ENCODE data around the gene PGA4. TPM values are rescaled to one million over a fixed set of nuclear protein-coding genes. Genes with fewer than 3 reads are reported as not detected.
"Not testable (repeated sequence)": the region's sequence is repeated elsewhere in the genome, so short reads cannot be mapped to it uniquely, and the experiment has no call there.

Gene PGA4
- not detected for total RNA-seq

GRCh38 chr11:61222047-61222446, at the start of gene PGA4:
Gene PGA4 (plus strand): TSS chr11:61222347. CDS start chr11:61222401, 54 bp downstream.
- H3K36me3 Mint-ChIP-seq; H3K9me3 Mint-ChIP-seq; H3K27ac Mint-ChIP-seq; ATAC-seq; H3K4me3 Mint-ChIP-seq; DNase-seq (ENCODE audit: low spot score); H3K27me3 Mint-ChIP-seq; H3K4me1 Mint-ChIP-seq (ENCODE audit: low read depth in 2 of 2): not testable (repeated sequence)

GRCh38 chr11:61172356-61172755, 49.8 kb upstream of the PGA4 start:
- Mint-ChIP-seq H3K9me3 (peaks cover 5% of the 10 kb centered on the region), H3K4me1 (ENCODE audit: low read depth in 2 of 2) (peaks cover 12 to 23% of the 10 kb centered on the region in 2 donors), H3K36me3 (no peaks in the 10 kb centered on the region), H3K4me3 (no peak overlapping the region), H3K27me3 (peaks cover 14 to 24% of the 10 kb centered on the region in 2 donors), H3K27ac (peak overlapping the region in 1 of 2 donors; percentile 75)
- DNase-seq (ENCODE audit: low spot score) (no peak), ATAC-seq (no peak)

GRCh38 chr11:61172888-61173287, 49.3 kb upstream of the PGA4 start:
- Mint-ChIP-seq H3K27ac (peak overlapping the region in 1 of 2 donors; percentile 75), H3K36me3 (no peaks in the 10 kb centered on the region), H3K4me3 (no peak overlapping the region), H3K9me3 (peaks cover 5% of the 10 kb centered on the region), H3K4me1 (ENCODE audit: low read depth in 2 of 2) (peaks cover 8 to 20% of the 10 kb centered on the region in 2 donors), H3K27me3 (peaks cover 14 to 24% of the 10 kb centered on the region in 2 donors)
- DNase-seq (ENCODE audit: low spot score) = no peak
- peak; percentile 62 to 79 for ATAC-seq

GRCh38 chr11:61173456-61173855, 48.7 kb upstream of the PGA4 start:
- Mint-ChIP-seq H3K36me3 (no peaks in the 10 kb centered on the region), H3K27ac (no peak overlapping the region)

GRCh38 chr11:61174273-61174672, 47.9 kb upstream of the PGA4 start:
- H3K9me3 Mint-ChIP-seq = peaks cover 5% of the 10 kb centered on the region

More at GRCh38 chr11:61173456-61173855, 48.7 kb upstream of the PGA4 start:
- DNase-seq (ENCODE audit: low spot score) (no peak), ATAC-seq (no peak)
- H3K4me3 Mint-ChIP-seq = no peak overlapping the region
- peaks cover 5% of the 10 kb centered on the region for H3K9me3 Mint-ChIP-seq
- peaks cover 8 to 20% of the 10 kb centered on the region in 2 donors for H3K4me1 Mint-ChIP-seq (ENCODE audit: low read depth in 2 of 2)
- peaks cover 14 to 24% of the 10 kb centered on the region in 2 donors for H3K27me3 Mint-ChIP-seq

GRCh38 chr11:61174949-61175348, 47.2 kb upstream of the PGA4 start:
- H3K4me3 Mint-ChIP-seq = no peak overlapping the region
- H3K4me1 Mint-ChIP-seq (ENCODE audit: low read depth in 2 of 2) = peaks cover 8 to 16% of the 10 kb centered on the region in 2 donors
- no peak for DNase-seq (ENCODE audit: low spot score)
- H3K9me3 Mint-ChIP-seq = peaks cover 5% of the 10 kb centered on the region
- H3K27ac Mint-ChIP-seq = no peak overlapping the region
- no peak for ATAC-seq
- H3K27me3 Mint-ChIP-seq = peaks cover 19 to 30% of the 10 kb centered on the region in 2 donors
- H3K36me3 Mint-ChIP-seq = no peaks in the 10 kb centered on the region

More at GRCh38 chr11:61174273-61174672, 47.9 kb upstream of the PGA4 start:
- Mint-ChIP-seq H3K27ac (no peak overlapping the region), H3K4me3 (no peak overlapping the region), H3K4me1 (ENCODE audit: low read depth in 2 of 2) (peaks cover 8 to 16% of the 10 kb centered on the region in 2 donors), H3K27me3 (peaks cover 14 to 25% of the 10 kb centered on the region in 2 donors), H3K36me3 (no peaks in the 10 kb centered on the region)
- ATAC-seq = no peak
- no peak for DNase-seq (ENCODE audit: low spot score)

- Mint-ChIP-seq H3K27ac (no peak overlapping the region), H3K4me3 (no peak overlapping the region), H3K4me1 (ENCODE audit: low read depth in 2 of 2) (peaks cover 8 to 16% of the 10 kb centered on the region in 2 donors), H3K9me3 (peaks cover 5% of the 10 kb centered on the region), H3K27me3 (peaks cover 19 to 30% of the 10 kb centered on the region in 2 donors), H3K36me3 (no peaks in the 10 kb centered on the region)
- ATAC-seq = no peak
- DNase-seq (ENCODE audit: low spot score) = no peak
These were observed 45.7 kb upstream of the PGA4 start for GRCh38 chr11:61176446-61176845.

GRCh38 chr11:61180205-61180604, 41.9 kb upstream of the PGA4 start:
- H3K27ac Mint-ChIP-seq; DNase-seq (ENCODE audit: low spot score); H3K9me3 Mint-ChIP-seq; H3K4me3 Mint-ChIP-seq; H3K4me1 Mint-ChIP-seq (ENCODE audit: low read depth in 2 of 2); H3K36me3 Mint-ChIP-seq; ATAC-seq: not testable (repeated sequence)
- H3K27me3 Mint-ChIP-seq = peaks cover 8 to 14% of the 10 kb centered on the region in 2 donors

GRCh38 chr11:61181489-61181888, 40.7 kb upstream of the PGA4 start:
- no peak overlapping the region for H3K4me3 Mint-ChIP-seq
- no peaks in the 10 kb centered on the region for H3K4me1 Mint-ChIP-seq (ENCODE audit: low read depth in 2 of 2)
- H3K27ac Mint-ChIP-seq = no peak overlapping the region
- H3K27me3 Mint-ChIP-seq = peaks cover 5% of the 10 kb centered on the region in 2 donors
- no peaks in the 10 kb centered on the region for H3K9me3 Mint-ChIP-seq
- DNase-seq (ENCODE audit: low spot score) (no peak), ATAC-seq (no peak)
- no peaks in the 10 kb centered on the region for H3K36me3 Mint-ChIP-seq

GRCh38 chr11:61183645-61184044, 38.5 kb upstream of the PGA4 start:
- Mint-ChIP-seq H3K27me3 (peaks cover 5% of the 10 kb centered on the region in 2 donors), H3K36me3 (no peaks in the 10 kb centered on the region), H3K4me1 (ENCODE audit: low read depth in 2 of 2) (peaks cover 0 to 3% of the 10 kb centered on the region in 2 donors), H3K27ac (no peak overlapping the region), H3K9me3 (no peaks in the 10 kb centered on the region), H3K4me3 (no peak overlapping the region)
- no peak for ATAC-seq
- DNase-seq (ENCODE audit: low spot score) = no peak

GRCh38 chr11:61186504-61186903, 35.6 kb upstream of the PGA4 start:
- DNase-seq (ENCODE audit: low spot score) = peak; percentile 13
- Mint-ChIP-seq H3K36me3 (no peaks in the 10 kb centered on the region), H3K4me3 (no peak overlapping the region)

GRCh38 chr11:61187505-61188130, 34.5 kb upstream of the PGA4 start:
- Mint-ChIP-seq H3K4me3 (no peak overlapping the region), H3K36me3 (no peaks in the 10 kb centered on the region), H3K27me3 (peaks cover 3 to 4% of the 10 kb centered on the region in 2 donors), H3K9me3 (no peaks in the 10 kb centered on the region), H3K27ac (no peak overlapping the region), H3K4me1 (ENCODE audit: low read depth in 2 of 2) (peaks cover 0 to 3% of the 10 kb centered on the region in 2 donors)
- DNase-seq (ENCODE audit: low spot score) (peak; percentile 79), ATAC-seq (peak; percentile 77 to 78)

More at GRCh38 chr11:61186504-61186903, 35.6 kb upstream of the PGA4 start:
- ATAC-seq = no peak
- peaks cover 0 to 3% of the 10 kb centered on the region in 2 donors for H3K4me1 Mint-ChIP-seq (ENCODE audit: low read depth in 2 of 2)
- H3K27me3 Mint-ChIP-seq = peaks cover 0 to 2% of the 10 kb centered on the region in 2 donors
- H3K27ac Mint-ChIP-seq = no peak overlapping the region
- H3K9me3 Mint-ChIP-seq = no peaks in the 10 kb centered on the region

GRCh38 chr11:61189933-61190332, 32.2 kb upstream of the PGA4 start:
- Mint-ChIP-seq H3K36me3 (no peaks in the 10 kb centered on the region), H3K9me3 (no peaks in the 10 kb centered on the region), H3K27ac (no peak overlapping the region), H3K27me3 (peaks cover 7 to 10% of the 10 kb centered on the region in 2 donors), H3K4me1 (ENCODE audit: low read depth in 2 of 2) (peaks cover 0 to 3% of the 10 kb centered on the region in 2 donors), H3K4me3 (no peak overlapping the region)
- DNase-seq (ENCODE audit: low spot score) = peak; percentile 5
- ATAC-seq = no peak

- H3K4me1 Mint-ChIP-seq (ENCODE audit: low read depth in 2 of 2) = no peaks in the 10 kb centered on the region
These were observed 28.6 kb upstream of the PGA4 start for GRCh38 chr11:61193596-61193995.

More at GRCh38 chr11:61193596-61193995, 28.6 kb upstream of the PGA4 start:
- H3K27me3 Mint-ChIP-seq = peaks cover 15 to 20% of the 10 kb centered on the region in 2 donors
- ATAC-seq (no peak), DNase-seq (ENCODE audit: low spot score) (peak; percentile 45)
- H3K9me3 Mint-ChIP-seq = no peaks in the 10 kb centered on the region
- H3K4me3 Mint-ChIP-seq = no peak overlapping the region
- no peaks in the 10 kb centered on the region for H3K36me3 Mint-ChIP-seq
- H3K27ac Mint-ChIP-seq = no peak overlapping the region

Data from natural killer cell treated with Interleukin-12 subunit alpha and Interleukin-12 subunit beta and Interleukin-15 and Interleukin-18, amount 100 ng/mL, for 72 hours (primary cell).